NCI-H510A treated with DMSO at 0.1 percent for 48 hours (cell line): Measurements from ENCODE around the gene OGA.

Source experiments
- DNase-seq: peaks from one replicate; lab custom pipeline; 2025; lab: John Stamatoyannopoulos, UW

Gene OGA

DNA sequence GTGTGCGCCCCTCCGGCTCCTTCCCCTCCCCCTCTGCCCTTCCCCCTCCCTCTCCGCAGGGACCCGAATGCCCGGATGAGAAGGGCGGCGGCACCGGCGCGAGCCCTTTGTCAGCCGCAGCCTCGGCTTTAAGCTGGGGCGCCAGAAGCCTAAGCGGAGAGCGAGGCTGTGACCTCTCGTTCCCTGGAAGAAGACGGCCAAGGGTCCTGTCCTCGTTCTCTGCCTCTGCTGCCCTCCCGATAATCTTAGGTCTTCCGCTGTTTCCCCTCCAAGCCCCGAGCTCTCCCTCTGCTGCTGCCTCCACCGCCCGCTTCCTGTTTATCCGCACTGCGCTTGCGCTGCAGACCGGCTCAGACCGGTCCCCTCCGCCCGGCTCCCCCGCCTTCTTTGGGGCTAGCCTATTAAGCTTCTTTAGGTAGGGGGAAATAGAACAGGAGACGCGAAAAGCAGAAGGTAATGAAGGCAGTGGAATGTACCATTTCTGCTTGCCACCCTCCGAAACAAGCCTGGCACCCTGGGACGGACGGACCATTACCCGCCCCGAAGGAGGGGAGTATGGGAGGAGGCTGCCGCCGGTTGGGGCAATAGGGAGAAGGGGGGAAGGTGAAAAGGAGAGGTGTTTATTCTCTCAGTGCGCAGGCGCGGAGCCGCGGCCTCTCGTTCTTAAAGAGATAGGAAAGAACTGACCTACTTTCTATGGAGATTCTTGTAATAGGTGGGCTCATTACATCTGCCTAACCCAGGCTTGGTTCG, at the start of gene OGA:
TSS of gene OGA (minus strand) at position 326 of the 753 bp plus-strand sequence. CDS start 422 bp downstream, outside the sequence.
- DNase-seq = peak; percentile 99

DNA sequence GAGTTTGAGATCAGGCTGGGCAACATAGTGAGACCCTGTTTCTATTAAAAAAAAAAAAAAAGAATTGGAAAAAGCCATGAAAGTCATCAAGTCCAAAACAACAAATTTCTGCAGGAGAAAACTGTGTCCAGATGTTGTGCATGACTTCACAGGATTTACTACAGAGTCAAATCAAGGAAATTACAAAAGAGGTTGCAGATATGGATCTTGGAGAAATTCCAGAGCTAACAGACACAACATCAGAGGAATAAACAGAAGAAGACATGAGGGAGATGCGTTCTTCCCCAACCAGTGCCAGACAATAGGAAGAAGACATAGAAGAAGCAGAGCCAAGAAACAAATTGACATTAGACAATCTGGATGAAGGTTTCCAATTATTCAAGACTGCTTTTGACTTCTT, 49.7 kb upstream of the OGA start:
- no peak for DNase-seq

DNA sequence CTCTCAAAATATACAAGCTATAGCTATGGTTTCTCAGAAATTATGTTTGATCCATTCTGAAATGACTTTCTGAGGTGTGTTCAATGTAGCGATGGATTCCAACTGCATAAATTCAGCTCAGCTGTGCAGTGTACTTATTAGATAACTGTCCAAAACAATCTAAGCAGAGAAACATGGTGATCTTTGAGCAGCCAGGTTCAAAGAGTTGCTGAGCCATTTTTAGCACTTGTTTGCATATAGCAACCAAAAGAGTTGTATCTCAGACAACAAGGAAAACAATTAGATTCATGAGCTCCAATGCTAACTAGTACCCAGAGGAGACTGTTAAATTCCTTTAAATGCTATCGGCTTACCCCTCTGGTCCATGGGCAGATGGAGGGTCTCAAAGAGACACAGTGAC, 41.3 kb upstream of the OGA start:
- DNase-seq = no peak

DNA sequence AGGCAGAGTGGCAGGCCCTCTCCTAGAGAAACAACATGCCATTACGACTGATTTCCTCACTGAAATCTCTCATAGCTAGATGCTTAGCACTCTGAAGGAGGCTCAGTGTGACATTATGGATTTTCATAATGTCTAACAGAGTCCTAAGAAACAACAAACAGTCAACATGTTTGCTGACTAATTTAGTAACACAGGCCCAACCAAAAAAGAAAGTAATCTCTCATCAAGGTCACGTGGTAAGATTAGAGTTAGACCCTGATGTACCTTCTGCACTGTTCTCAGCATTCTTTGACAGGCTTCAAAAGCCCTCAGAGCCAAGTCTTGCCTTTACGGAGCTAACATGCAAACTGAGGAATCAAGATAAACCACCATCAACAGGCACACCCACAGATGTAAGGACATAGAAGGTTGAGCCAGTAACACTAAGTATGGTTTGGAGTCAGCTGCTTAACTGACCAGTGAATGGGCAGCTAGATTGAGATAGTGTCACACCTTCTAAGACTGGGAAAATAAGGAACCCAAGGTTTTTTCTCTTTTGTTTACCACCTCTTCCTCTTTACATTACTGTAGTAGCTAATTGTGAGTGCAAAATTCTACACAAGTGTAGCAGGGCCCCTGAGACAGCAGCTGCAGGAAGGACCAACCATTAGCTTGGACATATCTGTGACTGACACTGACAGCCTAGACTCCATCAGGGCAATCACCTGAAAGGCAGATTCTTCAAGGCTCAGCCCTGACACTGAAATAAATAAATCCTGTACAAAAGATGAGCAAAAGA, 40.7 kb upstream of the OGA start:
- DNase-seq = no peak

GRCh38 chr10:101857802-101858476, 39.7 kb upstream of the OGA start:
- no peak for DNase-seq

GRCh38 chr10:101856626-101857025, 38.4 kb upstream of the OGA start:
- no peak for DNase-seq

- no peak for DNase-seq
Observed at GRCh38 chr10:101851411-101852116, 33.3 kb upstream of the OGA start.

- no peak for DNase-seq
Observed at GRCh38 chr10:101850749-101851148, 32.5 kb upstream of the OGA start.

- no peak for DNase-seq
Observed at GRCh38 chr10:101848894-101849351, 30.7 kb upstream of the OGA start.

DNA sequence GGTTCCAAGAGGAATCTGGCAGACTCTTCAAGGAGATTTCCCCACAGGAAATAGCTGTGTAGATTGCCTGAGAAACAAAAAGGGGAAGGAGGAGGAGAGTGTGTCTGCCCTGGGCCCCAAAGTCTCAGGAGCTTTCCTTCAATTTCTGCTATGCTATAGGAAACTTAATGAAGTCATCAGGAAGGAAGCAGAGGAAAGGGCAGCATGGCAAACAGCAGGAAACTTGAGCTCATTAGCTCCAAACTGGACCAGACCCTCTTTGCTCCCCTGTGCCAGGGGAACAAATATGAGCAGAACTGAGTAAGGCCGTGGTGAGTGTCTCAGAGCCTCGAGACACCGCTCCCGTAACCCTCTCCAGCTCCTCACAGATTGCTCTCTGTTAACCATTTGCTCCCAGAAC, 30.2 kb upstream of the OGA start:
- DNase-seq = no peak

DNA sequence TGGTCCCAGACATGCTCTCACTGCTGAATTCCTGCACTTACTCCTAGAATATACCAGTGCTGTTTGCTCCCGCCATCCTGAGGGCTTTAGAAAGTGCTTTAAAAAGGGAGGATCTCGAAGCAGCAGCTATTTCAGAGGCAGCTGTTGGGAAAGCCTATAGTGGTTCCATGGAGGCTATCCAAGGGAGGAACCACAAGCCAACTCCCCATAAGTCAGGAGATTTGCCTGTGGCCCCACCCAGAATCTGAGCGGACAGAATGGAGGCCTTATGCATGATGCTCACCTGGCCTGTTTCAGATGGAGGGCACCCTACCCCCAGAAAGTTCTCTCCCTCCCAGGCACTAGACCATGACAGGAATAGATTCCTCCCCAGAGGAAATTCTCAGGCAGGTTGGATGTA, 27.6 kb upstream of the OGA start:
- DNase-seq = no peak

DNA sequence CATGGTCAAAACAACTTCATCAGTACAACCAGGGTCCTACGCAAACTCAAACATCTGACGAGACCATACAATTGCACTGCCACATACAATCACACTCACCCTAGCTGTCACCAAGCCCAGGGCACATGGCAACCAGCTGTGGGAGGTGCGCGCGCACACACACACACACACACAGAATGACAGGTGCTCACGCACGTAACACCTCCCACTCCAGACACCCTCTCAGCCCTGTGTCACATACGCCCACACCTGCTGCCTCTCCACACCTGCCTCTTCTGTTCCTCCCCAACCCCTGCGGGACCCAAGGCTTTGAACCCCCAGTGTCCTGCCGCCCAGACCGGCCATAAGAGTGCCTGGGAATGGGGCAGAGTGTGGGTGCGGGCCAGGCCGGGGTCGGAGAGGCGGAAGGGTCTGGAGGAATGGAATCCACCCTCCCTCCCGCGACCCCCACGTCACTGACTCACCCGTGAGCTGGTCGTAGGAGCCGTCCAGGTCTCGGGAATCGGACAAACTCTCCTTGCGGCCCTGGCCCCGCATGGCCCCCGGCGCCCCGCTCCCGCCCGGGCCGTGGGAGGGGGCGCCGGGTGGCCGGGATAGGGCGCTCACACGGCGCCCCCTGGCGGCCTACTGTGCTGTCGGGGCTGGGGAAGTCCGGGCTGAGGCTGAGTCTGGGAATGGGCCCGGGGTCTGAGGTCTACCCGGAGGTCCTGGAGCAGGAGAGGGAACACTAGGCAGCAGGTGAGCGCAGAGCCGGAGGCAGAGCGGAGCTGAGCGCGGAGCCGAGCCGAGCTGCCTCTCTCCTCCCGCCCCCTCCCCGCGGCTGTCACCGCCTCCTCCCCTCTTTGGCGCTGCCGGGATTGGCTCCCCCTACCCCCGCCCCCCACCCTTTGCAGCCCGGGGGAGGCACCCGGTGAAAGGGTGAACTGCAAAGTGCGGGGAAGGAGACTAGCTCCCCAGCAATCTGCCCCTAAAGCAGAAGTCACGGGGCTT, 25.1 kb upstream of the OGA start, which contains the start of gene KCNIP2:
TSS of gene KCNIP2 (minus strand) at position 769 of the 990 bp plus-strand sequence. CDS start at position 537, 232 bp downstream.
- peak; percentile 40 for DNase-seq

GRCh38 chr10:101841826-101842225, 23.6 kb upstream of the OGA start:
- DNase-seq = no peak

DNA sequence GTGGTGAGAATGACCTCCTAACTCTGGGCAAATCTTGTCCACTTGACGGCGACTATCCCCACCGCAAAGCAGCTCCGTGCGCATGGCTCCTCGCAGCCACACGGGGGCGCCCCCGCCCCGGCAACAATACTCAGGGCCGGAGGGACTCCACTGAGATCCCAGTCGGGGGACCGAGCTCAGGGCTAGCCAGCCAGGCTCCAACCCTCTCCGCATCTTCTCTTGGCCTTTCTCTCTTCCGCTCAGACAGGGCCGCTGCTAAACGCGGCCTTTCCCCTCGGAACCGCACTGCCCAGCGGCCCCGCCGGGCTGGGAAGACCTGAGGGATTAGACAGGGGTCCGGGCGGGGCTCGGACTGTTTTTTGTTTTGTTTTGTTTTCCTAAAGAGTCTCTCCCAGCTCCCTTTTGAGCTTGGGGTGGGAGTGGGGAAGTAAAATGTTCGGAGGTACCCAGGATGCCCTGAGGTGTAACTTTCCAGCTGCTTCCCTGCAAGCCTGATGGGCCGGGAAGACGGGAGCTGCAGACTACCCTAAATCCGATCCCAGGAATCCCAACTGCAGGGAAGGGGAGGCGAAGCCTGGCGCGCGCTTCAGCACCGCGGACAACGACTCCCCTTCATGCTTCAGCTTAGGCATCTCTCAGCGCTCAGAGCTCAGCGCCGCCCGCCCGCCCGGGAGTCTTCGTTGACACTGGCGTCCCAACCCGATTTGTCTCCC, 22.7 kb upstream of the OGA start:
- DNase-seq = peak; percentile 74

DNA sequence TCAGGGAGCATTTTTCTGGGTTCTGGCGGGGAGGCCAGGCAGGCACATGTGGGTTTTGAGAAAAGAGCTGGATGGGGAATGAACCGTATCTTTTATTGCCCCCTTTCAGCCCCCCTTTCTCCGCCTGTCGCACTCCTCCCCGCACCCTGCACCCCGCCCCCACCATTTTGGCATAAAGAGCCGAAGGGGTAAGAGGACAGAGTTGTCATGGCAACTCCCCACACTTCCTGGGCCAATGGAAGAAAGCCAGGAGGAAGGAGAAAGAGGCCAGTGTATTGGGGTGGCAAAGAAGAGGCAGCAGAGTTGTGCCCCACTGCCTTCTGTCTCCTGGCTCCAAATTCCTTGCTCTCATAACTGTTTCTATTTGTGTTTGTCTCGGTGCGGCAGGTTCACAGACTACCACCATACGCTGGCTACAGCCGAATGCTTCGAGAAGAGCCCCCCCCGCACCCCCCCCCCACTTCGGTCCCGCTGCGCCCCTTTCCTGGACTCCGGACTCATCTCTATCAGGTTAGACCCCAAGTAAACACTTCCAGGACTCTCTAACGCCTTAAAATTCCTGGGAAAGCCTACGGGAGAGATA, 21.9 kb upstream of the OGA start:
- peak; percentile 16 for DNase-seq

GRCh38 chr10:101839416-101840063, 21.3 kb upstream of the OGA start:
- peak; percentile 31 for DNase-seq

- DNase-seq = no peak
Observed at GRCh38 chr10:101839002-101839401, 20.8 kb upstream of the OGA start.

- no peak for DNase-seq
Observed at GRCh38 chr10:101838416-101838970, 20.2 kb upstream of the OGA start.

DNA sequence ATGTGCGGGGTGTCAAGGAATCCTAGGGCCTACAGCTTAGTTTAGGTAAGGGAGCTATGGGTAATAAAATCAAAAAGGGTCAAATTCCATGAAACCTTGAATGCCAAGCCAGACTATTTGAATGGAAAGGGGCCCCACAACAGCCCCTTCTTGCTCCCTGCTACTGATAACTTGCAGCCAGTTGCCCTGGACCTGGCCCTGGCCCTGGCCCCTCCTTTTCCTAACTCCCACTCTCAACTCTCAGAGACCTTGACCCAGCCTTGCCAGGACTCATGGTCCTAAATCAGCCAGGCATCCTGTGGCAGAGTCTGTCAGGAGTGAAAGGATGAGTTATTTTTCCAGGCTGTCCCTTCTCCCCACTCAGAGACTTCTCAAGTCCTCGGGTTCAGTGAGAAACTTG, 19.5 kb upstream of the OGA start:
- no peak for DNase-seq
